Smooth muscle cell (in vitro differentiated cells): Measurements from ENCODE around the gene PRKACA. TPM values are rescaled to one million over a fixed set of nuclear protein-coding genes. Genes with fewer than 3 reads are reported as not detected.

Experiments used
- DNase-seq: peaks from one replicate; lab custom pipeline; 2025; ENCODE audit not compliant: unreplicated experiment; lab: John Stamatoyannopoulos, UW
- H2AFZ ChIP-seq: fragments of 200-600 bp; sonication (generic); 2 replicates; pipeline ENCODE4 v1.6.0; 2016; ENCODE audit warnings: antibody characterized with exemption, low read depth, mild to moderate bottlenecking
- H3F3A ChIP-seq: fragments of 200-600 bp; sonication (generic); 2 replicates; pipeline ENCODE4 v1.6.0; 2017; ENCODE audit warnings: antibody characterized with exemption, low read depth
- H3K27ac ChIP-seq: fragments of 200-600 bp; sonication (generic); 2 replicates; pipeline ENCODE4 v1.5.1; 2016; ENCODE audit warnings: low read depth, mild to moderate bottlenecking
- H3K27me3 ChIP-seq: fragments of 200-600 bp; sonication (generic); 2 replicates; pipeline ENCODE4 v1.6.1; 2016; ENCODE audit warnings: low read depth, mild to moderate bottlenecking
- H3K36me3 ChIP-seq: fragments of 200-600 bp; sonication (generic); 2 replicates; pipeline ENCODE4 v1.5.1; 2016; ENCODE audit warnings: low read depth
- H3K4me1 ChIP-seq: fragments of 200-600 bp; sonication (generic); 2 replicates; pipeline ENCODE4 v1.5.1; 2016; ENCODE audit warnings: low read depth
- H3K4me2 ChIP-seq: fragments of 200-600 bp; sonication (generic); 2 replicates; pipeline ENCODE4 v1.6.0; 2016; ENCODE audit warnings: mild to moderate bottlenecking
- H3K4me3 ChIP-seq: fragments of 200-600 bp; sonication (generic); 2 replicates; pipeline ENCODE4 v1.5.1; 2016; ENCODE audit warnings: mild to moderate bottlenecking
- H3K79me2 ChIP-seq: fragments of 200-600 bp; sonication (generic); 2 replicates; pipeline ENCODE4 v1.6.0; 2016; ENCODE audit warnings: low read depth, mild to moderate bottlenecking
- H3K9ac ChIP-seq: fragments of 200-600 bp; sonication (generic); 2 replicates; pipeline ENCODE4 v1.6.0; 2016; ENCODE audit warnings: low read depth
- H3K9me3 ChIP-seq: fragments of 200-600 bp; sonication (generic); replicated peaks from 2 replicates; pipeline ENCODE4 v1.5.1; 2016; ENCODE audit warnings: low read depth
- H4K20me1 ChIP-seq: fragments of 200-600 bp; sonication (generic); 2 replicates; pipeline ENCODE4 v1.6.0; 2016; ENCODE audit warnings: low read depth
- WGBS: methylation state at CpG from one replicate; pipeline ENCODE4 v1.1.7; 2016; ENCODE audit warnings: low lambda C conversion rate; 5-methylcytosine and 5-hydroxymethylcytosine counted together
- polyA plus RNA-seq: library from polyadenylated mRNA; unstranded; fragments of >200 nt; fragmentation: Nextera tagmentation; extraction: Ambion mirVana; gene quantifications from 2 replicates; pipeline ENCODE4 v1.2.1, GENCODE V29; 2016
- total RNA-seq: library from RNA; depleted of rRNA; stranded (reverse); fragments of >200 nt; gene quantifications from 2 replicates; pipeline ENCODE4 v1.2.3, GENCODE V29; 2014
- TF ChIP-seq, protein P1 (sequence below): fragments of 200-600 bp; sonication (generic); IDR thresholded peaks from 2 replicates; pipeline ENCODE4 v1.5.1; 2017; ENCODE audit warnings: borderline replicate concordance, mild to moderate bottlenecking, antibody characterized with exemption; ENCODE audit not compliant: insufficient read depth, poor library complexity, severe bottlenecking

The PRKACA gene
- total and polyA plus RNA-seq, 2 experiments from 2014 or later, result 11.1 to 30.3 TPM

DNA sequence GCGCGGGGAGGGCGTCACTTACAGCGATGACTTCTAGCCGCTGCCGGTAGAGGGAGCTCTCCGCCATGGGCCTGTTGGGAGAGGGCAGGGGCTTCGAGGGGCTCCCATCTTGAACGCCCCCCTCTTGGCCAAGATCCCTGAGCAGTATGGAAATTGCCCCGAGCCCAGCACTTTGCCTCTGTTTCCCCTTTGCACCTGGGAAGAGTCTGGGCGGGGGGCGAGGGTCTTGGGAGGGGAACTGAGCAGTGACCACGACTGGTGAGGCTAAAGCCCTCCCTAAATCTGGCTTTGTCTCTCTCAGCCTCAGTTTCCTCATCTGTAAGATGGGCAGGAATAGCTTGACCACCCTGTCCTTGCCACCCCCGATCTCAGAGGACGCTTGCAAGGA lies 58.5 kb downstream of the PRKACA start:
- Histone ChIP-seq H3K4me2 (no peak overlapping the region), H3K27ac (no peak overlapping the region), H3K36me3 (no peaks in the 10 kb centered on the region), H3K9ac (no peak overlapping the region), H3K9me3 (no peaks in the 10 kb centered on the region), H4K20me1 (no peaks in the 10 kb centered on the region), H3K4me1 (no peaks in the 10 kb centered on the region), H2AFZ (no peak overlapping the region), H3K79me2 (no peaks in the 10 kb centered on the region), H3F3A (no peaks in the 10 kb centered on the region), H3K27me3 (peaks cover 9% of the 10 kb centered on the region), H3K4me3 (no peak overlapping the region)
- no peak for DNase-seq
- 43% methylated on average over 15 of the region's 15 CpGs for WGBS
- TF ChIP-seq, protein P1, sequence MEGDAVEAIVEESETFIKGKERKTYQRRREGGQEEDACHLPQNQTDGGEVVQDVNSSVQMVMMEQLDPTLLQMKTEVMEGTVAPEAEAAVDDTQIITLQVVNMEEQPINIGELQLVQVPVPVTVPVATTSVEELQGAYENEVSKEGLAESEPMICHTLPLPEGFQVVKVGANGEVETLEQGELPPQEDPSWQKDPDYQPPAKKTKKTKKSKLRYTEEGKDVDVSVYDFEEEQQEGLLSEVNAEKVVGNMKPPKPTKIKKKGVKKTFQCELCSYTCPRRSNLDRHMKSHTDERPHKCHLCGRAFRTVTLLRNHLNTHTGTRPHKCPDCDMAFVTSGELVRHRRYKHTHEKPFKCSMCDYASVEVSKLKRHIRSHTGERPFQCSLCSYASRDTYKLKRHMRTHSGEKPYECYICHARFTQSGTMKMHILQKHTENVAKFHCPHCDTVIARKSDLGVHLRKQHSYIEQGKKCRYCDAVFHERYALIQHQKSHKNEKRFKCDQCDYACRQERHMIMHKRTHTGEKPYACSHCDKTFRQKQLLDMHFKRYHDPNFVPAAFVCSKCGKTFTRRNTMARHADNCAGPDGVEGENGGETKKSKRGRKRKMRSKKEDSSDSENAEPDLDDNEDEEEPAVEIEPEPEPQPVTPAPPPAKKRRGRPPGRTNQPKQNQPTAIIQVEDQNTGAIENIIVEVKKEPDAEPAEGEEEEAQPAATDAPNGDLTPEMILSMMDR, result peak; percentile 52

DNA sequence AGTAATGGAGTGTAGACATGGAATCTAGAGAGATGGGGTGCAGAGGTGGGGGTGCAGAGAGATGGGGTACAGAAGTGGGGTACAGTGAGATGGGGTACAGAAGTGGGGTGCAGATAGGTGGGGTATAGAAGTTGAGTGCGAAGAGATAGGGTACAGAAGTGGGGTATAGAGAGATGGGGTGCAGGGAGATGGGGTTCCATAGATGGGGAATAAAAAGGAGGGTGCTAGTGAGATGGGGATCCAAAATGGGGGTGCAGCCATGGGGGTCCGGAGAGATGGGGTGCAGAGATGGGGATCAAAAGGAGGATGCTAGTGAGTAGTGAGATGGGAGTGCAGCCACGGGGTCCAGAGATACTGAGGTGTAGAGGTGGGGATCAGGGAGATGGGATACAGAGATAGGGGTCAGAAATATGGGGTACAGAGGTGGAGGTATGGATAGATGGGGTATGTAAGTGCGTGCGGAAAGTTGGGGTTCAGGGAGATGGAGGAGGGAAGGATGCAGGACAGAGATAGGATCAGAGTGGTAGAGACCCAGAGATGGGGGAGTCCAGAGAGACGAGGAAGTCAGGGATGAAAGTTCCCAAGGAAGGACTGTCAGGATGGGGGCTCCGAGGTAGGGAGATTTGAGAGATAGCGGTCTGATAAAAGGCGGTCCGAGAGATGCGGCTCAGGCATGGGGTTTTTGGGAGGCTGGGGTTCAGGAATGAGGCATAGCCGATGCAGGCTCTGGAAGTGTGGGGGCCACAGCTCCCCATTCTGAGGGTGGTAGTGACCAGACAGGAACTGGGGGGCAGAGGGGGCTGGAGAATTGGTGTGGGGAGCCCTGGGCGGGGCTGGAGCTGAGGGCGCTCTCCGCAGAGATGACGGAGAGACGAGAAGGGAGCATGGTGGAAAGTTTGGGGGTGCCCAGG lies 59.1 kb downstream of the PRKACA start:
- Histone ChIP-seq H3K79me2 (no peaks in the 10 kb centered on the region), H2AFZ (no peak overlapping the region), H4K20me1 (no peaks in the 10 kb centered on the region), H3K27ac (no peak overlapping the region), H3K9me3 (no peaks in the 10 kb centered on the region), H3K27me3 (peaks cover 9% of the 10 kb centered on the region), H3K4me2 (peak overlapping the region; percentile 85), H3K4me3 (peak overlapping the region; percentile 47), H3F3A (no peaks in the 10 kb centered on the region), H3K9ac (no peak overlapping the region), H3K4me1 (no peaks in the 10 kb centered on the region), H3K36me3 (no peaks in the 10 kb centered on the region)
- WGBS, result 50% methylated on average over 12 of the region's 17 CpGs
- no peak for DNase-seq
- TF ChIP-seq, protein P1, result no peak

DNA sequence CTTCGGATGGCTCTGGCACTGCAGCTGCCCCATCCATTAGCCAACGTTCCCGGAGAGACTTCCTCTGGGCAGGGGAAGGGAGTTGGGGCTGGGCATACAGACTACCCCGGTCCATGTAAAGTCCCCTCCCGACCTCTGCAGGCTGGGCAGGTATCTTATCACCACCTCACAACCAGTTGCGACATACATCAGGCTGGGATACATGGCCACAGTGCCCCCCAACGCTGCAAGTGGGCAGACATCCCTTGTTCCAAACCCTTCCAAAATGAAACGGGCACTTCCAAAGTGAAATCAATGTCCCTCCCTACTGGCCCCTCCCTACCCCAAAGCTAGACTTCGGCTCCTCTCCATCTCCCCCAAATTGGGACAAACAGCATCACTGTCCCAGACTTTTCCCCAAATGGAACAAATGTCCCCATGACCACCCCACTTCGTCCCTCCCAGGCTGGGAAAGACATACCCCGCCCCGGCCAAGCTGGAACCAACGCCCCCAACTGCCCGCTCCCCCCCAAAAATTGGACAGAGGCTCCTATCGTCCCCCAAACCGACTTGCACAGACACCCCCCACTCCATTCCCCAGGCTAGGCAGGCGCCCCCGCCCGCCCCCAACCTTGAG lies 60.7 kb downstream of the PRKACA start:
- Histone ChIP-seq H3K27ac (no peak overlapping the region), H3F3A (no peaks in the 10 kb centered on the region), H4K20me1 (no peaks in the 10 kb centered on the region), H3K27me3 (peaks cover 9% of the 10 kb centered on the region), H3K9me3 (no peaks in the 10 kb centered on the region), H3K4me2 (peak overlapping the region; percentile 85), H3K9ac (no peak overlapping the region), H2AFZ (no peak overlapping the region), H3K36me3 (no peaks in the 10 kb centered on the region), H3K4me1 (no peaks in the 10 kb centered on the region), H3K79me2 (no peaks in the 10 kb centered on the region), H3K4me3 (peak overlapping the region; percentile 47)
- TF ChIP-seq, protein P1, result no peak
- DNase-seq, result no peak
- WGBS, result 41% methylated on average over 13 of the region's 19 CpGs
